COLO668 (cell line): Measurements from ENCODE around the gene ADAP1.

Experiments
- DNase-seq: peaks from one replicate; lab custom pipeline; 2025; ENCODE audit not compliant: unreplicated experiment; lab: John Stamatoyannopoulos, UW

The ADAP1 gene

GRCh38 chr7:910441-910861, 44.0 kb downstream of the ADAP1 start:
- DNase-seq, result no peak

- DNase-seq, result no peak
Observed at GRCh38 chr7:909358-910329, 44.8 kb downstream of the ADAP1 start.

DNA sequence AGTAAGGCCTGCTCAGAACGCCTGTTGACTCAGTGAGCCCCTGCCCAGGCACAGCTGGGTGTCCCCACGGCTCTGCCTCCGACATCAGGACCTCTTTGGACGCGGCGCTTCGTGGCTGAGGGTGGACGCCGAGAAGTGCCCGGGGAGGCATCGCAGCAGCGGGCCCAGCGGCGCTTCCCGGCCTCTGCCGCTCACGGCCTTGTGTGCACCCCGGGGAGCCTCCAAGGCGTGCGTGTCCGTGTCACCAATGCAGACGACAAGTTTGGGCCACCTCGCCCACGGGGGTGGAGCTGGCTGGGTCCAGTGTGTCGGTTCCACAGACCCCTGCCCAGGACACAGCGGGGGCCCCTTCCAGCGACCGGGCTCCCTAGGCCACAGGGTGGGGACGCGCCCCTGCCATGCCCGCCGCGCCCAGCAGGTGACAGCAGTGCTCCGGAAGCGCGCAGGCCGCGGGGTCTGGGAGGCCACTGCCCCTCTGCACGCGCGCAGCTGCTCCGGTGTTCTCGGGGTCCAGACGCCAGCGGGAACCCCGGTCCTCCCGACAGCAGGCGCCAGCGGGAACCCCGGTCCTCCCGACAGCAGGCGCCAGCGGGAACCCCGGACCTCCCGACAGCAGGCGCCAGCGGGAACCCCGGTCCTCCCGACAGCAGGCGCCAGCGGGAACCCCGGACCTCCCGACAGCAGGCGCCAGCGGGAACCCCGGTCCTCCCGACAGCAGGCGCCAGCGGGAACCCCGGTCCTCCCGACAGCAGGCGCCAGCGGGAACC, 45.7 kb downstream of the ADAP1 start:
- DNase-seq, result peak; percentile 78

- DNase-seq, result no peak
Observed at GRCh38 chr7:908159-908581, 46.3 kb downstream of the ADAP1 start.

DNA sequence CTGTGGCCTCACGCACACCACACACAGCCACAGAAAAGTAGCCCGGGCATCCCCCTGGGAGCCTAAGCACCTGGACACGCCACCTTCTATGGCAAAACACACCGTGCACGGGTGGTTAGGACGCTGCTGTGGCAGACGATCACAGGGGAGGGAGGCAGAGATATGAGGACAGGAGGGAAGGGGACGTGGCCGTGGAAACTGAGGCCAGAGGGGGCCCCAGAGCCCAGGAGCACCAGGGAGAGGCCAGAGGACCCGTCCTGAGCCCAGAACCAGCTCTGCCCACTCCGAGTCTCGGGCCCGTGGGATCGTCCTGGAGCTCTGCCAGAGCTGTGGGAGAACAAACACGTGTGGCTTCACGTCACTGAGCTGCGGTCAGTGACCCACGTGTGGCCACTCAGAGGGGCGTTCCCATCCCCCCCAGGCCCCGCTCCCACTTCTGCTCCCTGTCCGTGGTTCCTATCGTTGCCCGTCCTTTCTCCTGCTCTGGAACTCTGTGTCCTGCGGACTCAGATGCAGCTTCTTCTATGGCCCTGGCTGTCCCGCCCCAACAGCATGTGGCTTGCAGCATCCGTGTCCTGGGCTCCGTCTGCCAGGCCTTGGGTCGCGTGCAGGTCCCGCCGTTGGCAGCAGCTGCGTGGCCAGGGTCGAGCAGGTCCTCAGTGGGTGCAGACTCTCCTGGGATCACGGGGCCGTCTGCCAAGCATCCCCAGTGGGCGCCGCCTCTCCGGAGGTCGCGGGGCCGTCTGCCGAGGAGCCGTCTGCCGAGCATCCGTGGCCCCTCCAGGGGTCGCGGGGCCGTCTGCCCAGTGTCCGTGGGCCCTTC, 47.1 kb downstream of the ADAP1 start:
- no peak for DNase-seq

DNA sequence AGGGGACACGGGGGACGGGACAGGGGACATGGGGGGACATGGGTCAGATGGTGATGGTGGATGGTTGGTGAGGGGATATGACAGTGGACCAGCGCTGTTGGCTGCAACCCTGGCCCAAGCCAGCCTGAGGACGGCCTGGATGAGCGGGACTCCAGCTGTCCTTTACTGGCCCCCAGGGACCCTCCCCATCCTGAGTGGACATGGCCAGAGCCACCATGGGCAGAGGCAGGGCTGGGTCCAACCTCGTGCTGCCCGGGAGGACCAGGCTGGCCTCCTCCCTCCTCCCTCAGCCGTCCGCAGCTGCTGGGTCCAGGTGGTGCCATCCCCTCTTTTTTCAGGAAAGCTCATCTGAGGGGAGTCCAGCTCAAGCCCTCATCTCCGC, 47.7 kb downstream of the ADAP1 start:
- no peak for DNase-seq

DNA sequence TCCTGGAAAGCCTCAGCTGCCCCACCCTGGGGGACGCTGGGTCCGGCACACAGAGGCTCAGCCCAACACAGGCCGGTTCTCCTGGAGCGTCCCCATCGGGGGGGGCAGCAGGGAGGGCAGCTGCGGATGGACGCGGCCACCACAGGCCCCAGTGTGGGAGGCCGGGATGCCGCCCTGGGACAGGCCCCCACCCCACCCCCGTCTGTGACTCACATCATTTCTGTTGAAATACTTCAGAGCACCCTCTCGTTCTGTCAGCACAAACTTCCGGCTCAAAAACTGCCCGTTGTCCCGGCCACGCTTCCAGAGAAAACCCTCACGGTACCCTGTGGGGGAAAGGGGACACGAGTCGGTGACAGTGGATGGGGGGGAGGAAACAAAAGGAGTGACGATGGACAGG, 49.6 kb downstream of the ADAP1 start:
- no peak for DNase-seq

GRCh38 chr7:903921-904755, 50.3 kb downstream of the ADAP1 start:
- DNase-seq, result no peak

DNA sequence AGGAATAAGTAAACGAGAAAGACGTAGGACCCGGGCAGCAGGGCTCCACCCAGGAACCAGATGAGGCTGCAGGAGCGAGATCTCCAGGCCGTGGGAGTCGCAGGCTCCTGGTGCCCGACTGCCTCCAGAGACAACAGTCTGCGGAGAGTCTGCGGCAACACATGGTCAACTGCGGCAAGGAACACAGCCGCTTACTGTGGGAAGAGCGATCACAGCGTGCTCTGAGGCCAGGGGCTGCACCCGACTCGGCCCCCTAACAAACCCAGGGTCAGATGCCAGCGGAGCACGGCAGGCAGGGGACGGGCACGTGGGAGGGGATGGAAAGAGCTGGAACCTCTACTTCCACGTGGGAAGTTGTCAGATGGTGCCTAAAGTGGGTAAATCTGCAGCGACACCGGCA, 51.5 kb downstream of the ADAP1 start:
- DNase-seq, result no peak

- DNase-seq, result peak; percentile 88
Observed at GRCh38 chr7:901388-902154, 52.9 kb downstream of the ADAP1 start.

DNA sequence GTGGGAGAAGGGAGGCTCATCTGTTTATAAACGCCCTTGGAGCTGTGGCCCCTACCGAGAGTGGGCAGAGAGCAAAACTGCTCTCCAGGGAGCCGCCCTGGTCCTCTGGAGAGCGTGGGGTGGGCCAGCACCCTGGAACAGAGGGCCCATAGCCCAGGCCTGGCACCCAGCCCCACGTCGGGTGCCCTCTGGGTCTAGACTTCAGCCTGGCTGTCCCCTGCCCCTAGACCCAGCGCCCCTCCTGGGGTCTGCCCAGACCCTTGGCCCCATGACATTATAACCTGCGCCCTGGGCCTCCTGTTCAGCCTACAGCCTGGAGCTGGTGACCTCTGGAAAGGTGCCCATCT, 53.5 kb downstream of the ADAP1 start:
- no peak for DNase-seq

DNA sequence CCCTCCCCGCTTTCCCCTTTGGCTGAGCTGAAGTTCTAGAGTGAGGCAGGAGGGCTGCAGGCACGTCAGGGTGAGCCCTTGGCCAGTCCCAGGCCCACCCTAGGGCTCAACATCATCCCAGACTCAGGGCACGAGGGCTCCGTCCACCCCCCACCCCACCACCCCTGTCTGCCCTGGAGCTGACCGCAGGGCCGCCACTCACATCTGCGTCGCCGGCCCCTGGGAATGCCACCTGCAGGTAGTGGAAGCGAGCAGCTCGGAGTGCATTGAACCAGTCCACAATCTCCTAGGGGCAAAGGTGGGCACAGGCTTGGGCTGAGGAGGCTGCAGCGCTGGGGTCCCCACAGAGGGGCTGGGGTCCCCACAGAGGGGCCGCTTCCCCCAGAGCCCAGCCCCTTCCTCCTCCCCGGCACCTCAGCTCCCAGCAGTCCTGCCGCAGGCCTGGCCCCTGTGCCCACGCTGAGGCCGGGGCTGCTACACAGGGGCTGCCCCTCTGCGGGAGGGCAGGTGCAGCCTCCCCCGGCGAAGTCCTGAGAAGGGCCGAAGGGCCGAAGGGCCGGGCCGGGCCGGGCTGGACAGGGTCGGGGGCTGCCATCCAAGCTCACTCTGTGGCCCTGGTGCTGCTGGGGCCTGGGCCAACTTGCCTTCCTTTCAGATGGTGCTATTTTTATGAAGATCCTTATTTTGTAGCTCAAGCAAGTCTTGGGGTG, 54.0 kb downstream of the ADAP1 start:
- no peak for DNase-seq

- DNase-seq, result no peak
Observed at GRCh38 chr7:899806-900205, 54.7 kb downstream of the ADAP1 start.

DNA sequence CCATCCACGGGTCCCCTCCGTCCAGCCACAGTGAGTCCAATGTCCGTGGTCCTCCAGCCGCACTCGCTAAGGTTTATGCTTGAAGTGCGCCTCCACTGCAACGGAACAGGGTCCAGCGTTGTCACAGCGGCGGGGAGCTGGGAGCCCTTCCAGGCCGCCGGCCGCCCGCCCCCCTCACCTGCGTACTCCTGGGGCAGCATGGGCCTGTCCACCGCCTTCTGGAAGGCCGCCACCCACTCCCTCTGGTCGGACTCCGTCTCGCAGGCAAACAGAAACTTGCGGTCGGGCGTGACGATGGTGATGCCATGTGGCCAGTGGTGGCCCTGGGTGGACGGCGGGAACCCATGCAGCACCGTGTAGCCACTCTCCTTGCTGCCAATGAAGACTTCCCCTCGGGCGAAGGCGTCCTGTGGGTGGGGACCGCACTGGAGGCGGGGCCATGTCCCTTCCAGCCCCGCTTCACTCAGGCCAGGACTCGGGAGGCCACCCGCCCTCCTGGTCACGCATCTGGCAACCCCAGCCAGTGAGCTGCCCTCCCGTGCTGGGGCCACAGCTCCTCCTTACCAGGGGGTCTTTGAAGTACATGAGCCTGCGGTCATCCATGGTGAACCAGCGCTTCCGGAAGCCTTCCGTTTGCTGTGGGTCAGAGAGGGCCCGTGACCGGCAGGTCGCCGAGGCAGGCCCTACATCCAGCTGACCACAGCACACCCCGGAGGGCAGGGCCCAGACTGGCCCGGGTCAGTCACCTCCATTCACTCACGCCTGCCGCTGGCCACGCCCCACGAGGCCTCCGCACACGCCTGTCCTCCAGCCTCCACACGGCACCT, 55.4 kb downstream of the ADAP1 start:
- DNase-seq, result no peak

GRCh38 chr7:898460-898854, 56.0 kb downstream of the ADAP1 start:
- DNase-seq, result no peak

DNA sequence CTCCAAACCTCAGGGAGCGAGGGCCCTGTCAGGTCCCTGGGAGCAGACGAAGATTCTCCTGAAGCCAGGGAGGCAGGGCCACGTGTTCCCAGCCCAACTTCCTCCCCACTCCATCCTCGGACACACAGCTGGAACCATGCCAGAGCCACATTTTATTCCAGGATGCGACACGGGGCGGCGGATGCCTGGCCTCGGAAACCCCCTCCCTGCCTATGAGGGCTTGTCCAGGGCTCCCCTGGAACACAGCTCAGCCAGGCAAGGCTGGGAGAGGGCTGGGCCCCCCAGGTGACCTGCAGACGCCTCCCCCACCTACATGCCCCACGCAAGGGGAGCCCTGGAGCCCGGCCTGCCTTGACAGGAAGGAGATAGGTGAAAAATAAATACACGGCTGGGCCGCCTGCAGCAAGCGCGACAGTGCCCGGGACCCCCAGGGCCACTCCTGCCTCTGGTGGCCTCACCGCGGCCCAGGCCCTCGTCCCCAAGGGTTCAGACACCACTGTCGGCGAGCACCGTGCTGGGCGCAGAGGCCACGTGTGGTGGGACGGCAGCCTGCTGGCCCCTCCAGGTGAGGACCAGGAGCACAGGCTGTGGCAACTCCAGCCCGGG, 56.6 kb downstream of the ADAP1 start:
- peak; percentile 89 for DNase-seq

DNA sequence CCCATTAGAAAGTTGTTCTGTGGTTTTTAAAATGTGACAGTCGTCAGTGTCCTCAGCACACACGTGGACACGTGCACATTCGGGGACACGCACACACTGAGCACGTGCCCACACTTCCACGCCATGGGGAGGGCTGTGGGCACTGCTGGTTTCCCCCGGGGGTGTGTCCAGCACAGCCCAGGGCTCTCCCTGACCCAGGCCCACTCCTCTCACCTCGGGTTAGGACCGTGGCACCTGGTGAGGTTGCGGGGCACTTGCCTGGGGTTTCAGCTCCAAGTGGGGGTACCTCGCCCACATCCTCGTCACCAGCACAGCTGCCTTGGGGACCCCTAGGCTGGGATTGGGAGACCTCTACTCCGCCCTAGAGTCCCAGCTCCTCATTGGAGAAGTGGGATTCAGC, 57.4 kb downstream of the ADAP1 start:
- DNase-seq, result no peak
